Loucy (cell line): ENCODE results near the gene SMURF2.
A peak's percentile ranks its signal among the peaks of the same experiment; 100 is the strongest.

Source experiments
- H2AFZ ChIP-seq: fragments of 200-600 bp; sonication (generic); 2 replicates; pipeline ENCODE4 v1.6.0; 2016; ENCODE audit warnings: antibody characterized with exemption, mild to moderate bottlenecking, low read length, moderate library complexity
- H3F3A ChIP-seq: fragments of 200-600 bp; 2 replicates; pipeline ENCODE4 v1.6.0; 2016; ENCODE audit warnings: antibody characterized with exemption, low read depth, mild to moderate bottlenecking
- H3K27me3 ChIP-seq: fragments of 200-600 bp; sonication (generic); 2 replicates; pipeline ENCODE4 v1.6.1; 2014; ENCODE audit warnings: low read length, mild to moderate bottlenecking; ENCODE audit not compliant: insufficient read depth, poor library complexity, severe bottlenecking
- H3K36me3 ChIP-seq: fragments of 200-600 bp; sonication (generic); 2 replicates; pipeline ENCODE4 v1.6.1; 2016; ENCODE audit warnings: low read length; ENCODE audit not compliant: insufficient read depth
- H3K4me1 ChIP-seq: fragments of 200-600 bp; sonication (generic); 2 replicates; pipeline ENCODE4 v1.5.1; 2014; ENCODE audit warnings: low read length, mild to moderate bottlenecking; ENCODE audit not compliant: insufficient read depth, poor library complexity, severe bottlenecking
- H3K4me2 ChIP-seq: fragments of 200-600 bp; sonication (generic); 2 replicates; pipeline ENCODE4 v1.6.0; 2014; ENCODE audit warnings: antibody characterized with exemption, low read length, low read depth, mild to moderate bottlenecking; ENCODE audit not compliant: poor library complexity, severe bottlenecking
- H3K4me3 ChIP-seq: fragments of 200-600 bp; sonication (generic); 2 replicates; pipeline ENCODE4 v1.5.1; 2014; ENCODE audit warnings: low read length, mild to moderate bottlenecking, mixed read lengths; ENCODE audit not compliant: poor library complexity, severe bottlenecking
- H3K79me2 ChIP-seq: fragments of 200-600 bp; sonication (generic); 2 replicates; pipeline ENCODE4 v1.6.1; 2014; ENCODE audit warnings: low read length; ENCODE audit not compliant: insufficient read depth
- H3K9ac ChIP-seq: fragments of 200-600 bp; sonication (generic); 2 replicates; pipeline ENCODE4 v1.6.0; 2014; ENCODE audit warnings: mild to moderate bottlenecking, low read depth, low read length, moderate library complexity; ENCODE audit not compliant: poor library complexity, severe bottlenecking
- H3K9me2 ChIP-seq: fragments of 200-600 bp; sonication (generic); replicated peaks from 2 replicates; pipeline ENCODE4 v1.6.1; 2016; ENCODE audit warnings: low read depth, low read length, mixed read lengths
- H3K9me3 ChIP-seq: fragments of 200-600 bp; sonication (generic); 2 replicates; pipeline ENCODE4 v1.6.1; 2014; ENCODE audit warnings: mild to moderate bottlenecking, antibody characterized with exemption, low read length, low read depth; ENCODE audit not compliant: insufficient read depth
- H4K20me1 ChIP-seq: fragments of 200-600 bp; sonication (generic); 2 replicates; pipeline ENCODE4 v1.6.0; 2014; ENCODE audit warnings: antibody characterized with exemption, low read length, mild to moderate bottlenecking; ENCODE audit not compliant: insufficient read depth, poor library complexity, severe bottlenecking
- EZH2phosphoT487 ChIP-seq: fragments of 200-600 bp; IDR thresholded peaks from 2 replicates; pipeline ENCODE4 v1.6.1; 2018; ENCODE audit warnings: antibody characterized with exemption, mild to moderate bottlenecking, moderate library complexity, borderline replicate concordance
- TF ChIP-seq, protein P1 (sequence below): fragments of 200-600 bp; sonication (generic); conservative IDR thresholded peaks from 2 replicates; pipeline ENCODE4 v1.5.1; 2014; ENCODE audit warnings: mild to moderate bottlenecking, antibody characterized with exemption, low read length

SMURF2 gene

DNA sequence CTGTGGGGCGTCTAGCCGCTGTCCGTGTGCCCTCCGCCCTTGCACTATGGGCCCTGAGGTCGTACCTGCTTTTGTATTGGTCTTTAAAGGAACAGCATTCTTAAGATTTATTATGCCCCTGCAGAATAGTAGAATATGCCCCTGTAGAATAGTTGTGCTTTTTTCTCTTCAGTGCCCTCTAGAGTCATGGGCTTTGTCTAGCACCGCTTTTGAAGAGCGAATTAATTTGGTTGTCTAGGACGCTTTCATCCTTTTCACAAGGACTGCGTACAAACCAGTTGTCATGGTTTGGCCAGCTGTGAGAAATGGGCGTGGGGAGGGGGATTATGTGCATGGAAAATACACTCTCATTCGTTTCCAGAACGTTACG lies 154.7 kb downstream of the SMURF2 start:
- no peaks in the 10 kb centered on the region for H3K9me2 ChIP-seq
- H3K4me3 ChIP-seq, result peak overlapping the region; percentile 99
- H3K9me3 ChIP-seq, result no peaks in the 10 kb centered on the region
- no peaks in the 10 kb centered on the region for H3F3A ChIP-seq
- peak overlapping the region; percentile 71 for H2AFZ ChIP-seq
- peaks cover 10% of the 10 kb centered on the region for H3K27me3 ChIP-seq
- TF ChIP-seq, protein P1, sequence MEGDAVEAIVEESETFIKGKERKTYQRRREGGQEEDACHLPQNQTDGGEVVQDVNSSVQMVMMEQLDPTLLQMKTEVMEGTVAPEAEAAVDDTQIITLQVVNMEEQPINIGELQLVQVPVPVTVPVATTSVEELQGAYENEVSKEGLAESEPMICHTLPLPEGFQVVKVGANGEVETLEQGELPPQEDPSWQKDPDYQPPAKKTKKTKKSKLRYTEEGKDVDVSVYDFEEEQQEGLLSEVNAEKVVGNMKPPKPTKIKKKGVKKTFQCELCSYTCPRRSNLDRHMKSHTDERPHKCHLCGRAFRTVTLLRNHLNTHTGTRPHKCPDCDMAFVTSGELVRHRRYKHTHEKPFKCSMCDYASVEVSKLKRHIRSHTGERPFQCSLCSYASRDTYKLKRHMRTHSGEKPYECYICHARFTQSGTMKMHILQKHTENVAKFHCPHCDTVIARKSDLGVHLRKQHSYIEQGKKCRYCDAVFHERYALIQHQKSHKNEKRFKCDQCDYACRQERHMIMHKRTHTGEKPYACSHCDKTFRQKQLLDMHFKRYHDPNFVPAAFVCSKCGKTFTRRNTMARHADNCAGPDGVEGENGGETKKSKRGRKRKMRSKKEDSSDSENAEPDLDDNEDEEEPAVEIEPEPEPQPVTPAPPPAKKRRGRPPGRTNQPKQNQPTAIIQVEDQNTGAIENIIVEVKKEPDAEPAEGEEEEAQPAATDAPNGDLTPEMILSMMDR, result peak; percentile 70
- TF ChIP-seq EZH2phosphoT487, result no peak
- H3K9ac ChIP-seq, result peak overlapping the region; percentile 99
- peak overlapping the region; percentile 98 for H3K4me2 ChIP-seq
- peaks cover 91% of the 10 kb centered on the region for H3K79me2 ChIP-seq
- peaks cover 46% of the 10 kb centered on the region for H3K36me3 ChIP-seq
- H3K4me1 ChIP-seq, result peaks cover 49% of the 10 kb centered on the region
- peaks cover 67% of the 10 kb centered on the region for H4K20me1 ChIP-seq

DNA sequence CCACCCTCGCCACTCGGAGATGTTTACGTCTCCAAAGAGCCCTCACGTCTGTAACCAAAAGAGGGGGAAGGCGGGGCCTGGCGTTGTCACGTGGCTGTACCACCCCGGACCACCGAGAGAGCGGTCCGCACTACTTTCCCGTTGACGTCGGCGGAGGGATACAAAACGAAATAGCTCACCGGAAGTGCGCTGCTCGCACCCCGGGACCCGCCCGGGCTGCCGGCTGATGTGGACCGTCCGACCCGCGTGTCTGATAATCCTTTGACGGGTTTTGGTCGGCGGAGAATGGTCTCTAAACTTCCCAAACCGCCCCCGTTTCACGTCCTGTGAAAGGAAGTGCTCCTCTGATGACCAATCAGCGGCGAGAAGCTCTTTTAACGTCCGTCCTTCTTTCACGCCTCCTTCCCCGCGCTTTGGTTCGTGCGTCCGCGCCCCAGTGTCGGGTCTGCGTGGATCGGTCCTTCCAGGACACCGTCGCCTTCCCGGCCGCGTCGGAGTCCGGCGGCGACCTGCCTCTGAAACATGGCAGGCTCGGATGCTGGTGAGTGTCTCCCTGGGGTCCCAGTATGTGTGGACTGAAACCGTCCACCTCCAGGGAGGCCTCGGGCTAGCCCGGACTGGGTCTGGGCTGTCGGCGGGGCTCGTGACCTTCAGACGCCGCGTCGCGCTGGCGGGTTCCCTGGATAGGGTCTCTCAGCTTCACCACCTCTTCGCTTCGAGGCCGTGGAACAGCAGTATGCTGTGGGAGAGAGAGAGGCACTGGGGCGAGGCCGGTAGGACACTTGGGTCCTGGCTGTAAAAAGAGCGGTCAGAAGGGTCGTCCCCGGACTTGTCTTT lies 155.3 kb downstream of the SMURF2 start, which contains the start of gene CEP95:
TSS of gene CEP95 (plus strand) at position 402 of the 837 bp plus-strand sequence. CDS start at position 523, 121 bp downstream.
- Histone ChIP-seq H3F3A (0 out of 2 replicates have a peak, but pooled peaks cover 3% of the 10 kb centered on the region), H2AFZ (peak within 1 kb of the TSS; percentile 71), H3K4me2 (peak within 1 kb of the TSS; percentile 98), H3K27me3 (peaks cover 10% of the 10 kb centered on the region), H3K79me2 (peaks cover 91% of the 10 kb centered on the region), H4K20me1 (peaks cover 67% of the 10 kb centered on the region), H3K9me3 (no peaks in the 10 kb centered on the region), H3K4me1 (peaks cover 45% of the 10 kb centered on the region), H3K9ac (peak within 1 kb of the TSS; percentile 99), H3K4me3 (peak within 1 kb of the TSS; percentile 99), H3K36me3 (peaks cover 48% of the 10 kb centered on the region), H3K9me2 (no peaks in the 10 kb centered on the region)
- TF ChIP-seq EZH2phosphoT487, result no peak
- TF ChIP-seq, protein P1, result no peak

DNA sequence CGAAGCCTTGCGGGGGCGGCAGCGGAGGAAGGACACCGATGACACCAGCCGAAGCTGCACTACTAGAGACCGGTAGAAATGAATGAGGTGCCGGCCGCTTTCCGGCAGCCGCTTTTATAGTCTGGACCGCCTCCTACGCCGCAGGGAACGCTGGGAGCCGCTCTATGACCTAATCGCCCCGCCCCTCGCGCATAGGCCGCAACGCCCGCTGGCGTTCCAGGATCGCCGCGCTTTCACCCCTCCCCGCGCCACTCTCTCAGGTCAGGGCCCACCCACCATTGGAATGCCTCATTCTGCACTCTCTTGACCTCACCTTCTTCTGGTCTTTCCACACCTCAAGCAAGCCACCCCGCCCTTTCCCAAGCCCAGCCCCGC lies 155.9 kb downstream of the SMURF2 start, which contains the start of gene DDX5:
TSS of gene DDX5 (minus strand) at position 89 of the 375 bp plus-strand sequence. CDS start 170 bp downstream, outside the sequence.
- Histone ChIP-seq H3K4me3 (peak within 1 kb of the TSS; percentile 99), H4K20me1 (peaks cover 72% of the 10 kb centered on the region), H3K4me1 (peaks cover 45% of the 10 kb centered on the region), H3K27me3 (peaks cover 10% of the 10 kb centered on the region), H3K4me2 (peak within 1 kb of the TSS; percentile 98), H3K9me2 (no peaks in the 10 kb centered on the region), H3K9me3 (no peaks in the 10 kb centered on the region), H3K79me2 (peaks cover 91% of the 10 kb centered on the region), H3F3A (peaks cover 6% of the 10 kb centered on the region; the same call in 1 of the 2 replicates), H3K9ac (peak within 1 kb of the TSS; percentile 99), H2AFZ (peak within 1 kb of the TSS; percentile 71), H3K36me3 (peaks cover 48% of the 10 kb centered on the region)
- TF ChIP-seq, protein P1, result no peak
- no peak for TF ChIP-seq EZH2phosphoT487
